ENCODE data around the gene TMEM132D.

DNA sequence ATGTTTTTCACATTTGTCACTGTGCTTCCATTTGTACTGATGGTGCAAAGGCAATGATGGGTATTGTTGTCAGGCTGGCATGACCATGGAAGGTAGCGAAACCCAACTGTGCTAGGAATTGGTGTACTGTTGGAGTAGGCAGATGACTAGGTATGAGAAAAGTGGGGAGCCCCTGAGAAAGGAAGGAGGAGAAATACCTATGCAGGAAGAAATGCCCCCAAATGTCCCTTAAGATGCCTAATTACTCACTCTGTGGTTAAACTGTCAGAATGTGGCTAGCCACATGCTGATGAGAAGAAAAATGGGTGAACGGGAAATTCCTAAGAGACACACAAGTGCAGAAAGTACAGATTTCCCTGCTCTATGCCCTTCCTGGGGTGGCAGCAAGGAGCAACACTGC is 339.1 kb downstream of the TMEM132D start:
- TF ChIP-seq, protein P1, sequence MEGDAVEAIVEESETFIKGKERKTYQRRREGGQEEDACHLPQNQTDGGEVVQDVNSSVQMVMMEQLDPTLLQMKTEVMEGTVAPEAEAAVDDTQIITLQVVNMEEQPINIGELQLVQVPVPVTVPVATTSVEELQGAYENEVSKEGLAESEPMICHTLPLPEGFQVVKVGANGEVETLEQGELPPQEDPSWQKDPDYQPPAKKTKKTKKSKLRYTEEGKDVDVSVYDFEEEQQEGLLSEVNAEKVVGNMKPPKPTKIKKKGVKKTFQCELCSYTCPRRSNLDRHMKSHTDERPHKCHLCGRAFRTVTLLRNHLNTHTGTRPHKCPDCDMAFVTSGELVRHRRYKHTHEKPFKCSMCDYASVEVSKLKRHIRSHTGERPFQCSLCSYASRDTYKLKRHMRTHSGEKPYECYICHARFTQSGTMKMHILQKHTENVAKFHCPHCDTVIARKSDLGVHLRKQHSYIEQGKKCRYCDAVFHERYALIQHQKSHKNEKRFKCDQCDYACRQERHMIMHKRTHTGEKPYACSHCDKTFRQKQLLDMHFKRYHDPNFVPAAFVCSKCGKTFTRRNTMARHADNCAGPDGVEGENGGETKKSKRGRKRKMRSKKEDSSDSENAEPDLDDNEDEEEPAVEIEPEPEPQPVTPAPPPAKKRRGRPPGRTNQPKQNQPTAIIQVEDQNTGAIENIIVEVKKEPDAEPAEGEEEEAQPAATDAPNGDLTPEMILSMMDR (conservative IDR thresholded peaks at IDR 0.05; ENCODE audit: low read depth, low read length): no peak
- TF ChIP-seq EZH2 (IDR thresholded peaks at IDR 0.05; ENCODE audit: borderline replicate concordance, low read depth, low read length, poor library complexity, severe bottlenecking): no peak
